AG08395 (cell line): ENCODE results near the gene DEGS2.

Experiments
- DNase-seq: peaks from one replicate; pipeline ENCODE4 v3.0.0; 2012; ENCODE audit warnings: mixed read lengths, low spot score

Gene DEGS2

GRCh38 chr14:100111931-100112704 is 47.3 kb downstream of the DEGS2 start:
- DNase-seq: no peak

- DNase-seq: no peak
Measured at GRCh38 chr14:100110816-100111215, 48.6 kb downstream of the DEGS2 start.

GRCh38 chr14:100109594-100109955 is 49.9 kb downstream of the DEGS2 start:
- no peak for DNase-seq

- no peak for DNase-seq
Measured at GRCh38 chr14:100108840-100109593, 50.4 kb downstream of the DEGS2 start.

- peak; percentile 86 for DNase-seq
Measured at GRCh38 chr14:100108042-100108825, 51.2 kb downstream of the DEGS2 start.

- DNase-seq: no peak
Measured at GRCh38 chr14:100107236-100107635, 52.2 kb downstream of the DEGS2 start.

- DNase-seq: no peak
Measured at GRCh38 chr14:100106250-100107112, 53.0 kb downstream of the DEGS2 start.

GRCh38 chr14:100105357-100106169 is 53.9 kb downstream of the DEGS2 start:
- DNase-seq: no peak

- no peak for DNase-seq
Measured at GRCh38 chr14:100104523-100105300, 54.7 kb downstream of the DEGS2 start.

GRCh38 chr14:100104006-100104352 is 55.5 kb downstream of the DEGS2 start:
- DNase-seq: no peak

GRCh38 chr14:100103250-100104005 is 56.0 kb downstream of the DEGS2 start:
- DNase-seq: peak; percentile 13

- DNase-seq: no peak
Measured at GRCh38 chr14:100102156-100102785, 57.2 kb downstream of the DEGS2 start.

GRCh38 chr14:100100032-100100703 is 59.3 kb downstream of the DEGS2 start:
- no peak for DNase-seq

- DNase-seq: no peak
Measured at GRCh38 chr14:100098171-100098570, 61.3 kb downstream of the DEGS2 start.

GRCh38 chr14:100096656-100097055 is 62.8 kb downstream of the DEGS2 start:
- DNase-seq: no peak
